Astrocyte of the hippocampus (primary cell): Measurements from ENCODE around the gene SPOCK1.

Experiments used
- DNase-seq: peaks from one replicate; pipeline ENCODE4 v3.0.0; 2011; ENCODE audit warnings: low read depth, low spot score

SPOCK1 gene

GRCh38 chr5:137442660-137443059, 56.5 kb downstream of the SPOCK1 start:
- DNase-seq: no peak

GRCh38 chr5:137441476-137441875, 57.6 kb downstream of the SPOCK1 start:
- DNase-seq: no peak

DNA sequence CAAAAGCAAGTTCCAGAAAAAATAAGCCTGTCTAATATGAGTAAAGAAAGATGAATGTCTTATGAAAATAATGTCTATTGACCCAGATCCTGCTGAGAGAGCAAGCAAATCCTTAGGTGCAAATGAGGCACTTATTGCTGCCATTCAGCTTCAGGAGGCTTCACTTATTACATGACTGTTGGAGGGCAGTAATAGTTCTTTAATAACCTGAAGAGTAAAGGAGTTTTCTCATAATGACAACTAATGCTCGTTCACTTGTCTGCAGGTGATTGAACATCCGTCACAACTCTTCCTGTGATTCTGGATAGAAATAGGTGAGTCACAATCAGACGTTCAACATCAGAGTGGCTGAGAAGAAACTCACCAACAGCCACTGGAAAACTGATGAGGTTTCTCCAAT, 58.3 kb downstream of the SPOCK1 start:
- DNase-seq: no peak

DNA sequence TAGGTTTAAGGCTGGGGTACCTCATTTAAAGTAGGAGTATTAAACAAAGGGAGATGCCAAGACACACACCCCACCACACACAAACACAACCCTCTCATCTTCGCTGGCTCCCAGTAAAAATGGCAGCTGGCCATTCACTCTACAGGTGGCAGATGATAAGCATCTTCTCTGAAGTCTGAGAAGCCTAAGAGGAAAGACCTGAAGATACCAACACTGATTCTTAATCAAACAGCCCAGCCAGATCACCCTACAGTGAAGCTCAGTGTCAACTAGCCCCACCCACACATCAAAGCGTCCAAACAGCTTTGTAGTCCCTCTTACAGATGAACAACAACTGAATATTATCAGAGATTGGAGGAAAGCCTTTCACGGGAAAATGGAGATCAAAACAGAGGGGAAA, 59.5 kb downstream of the SPOCK1 start:
- DNase-seq: no peak

- DNase-seq: no peak
These were observed 60.2 kb downstream of the SPOCK1 start for GRCh38 chr5:137438932-137439331.

- DNase-seq: no peak
These were observed 61.4 kb downstream of the SPOCK1 start for GRCh38 chr5:137437774-137438173.

- DNase-seq: no peak
These were observed 65.6 kb downstream of the SPOCK1 start for GRCh38 chr5:137433539-137433938.

DNA sequence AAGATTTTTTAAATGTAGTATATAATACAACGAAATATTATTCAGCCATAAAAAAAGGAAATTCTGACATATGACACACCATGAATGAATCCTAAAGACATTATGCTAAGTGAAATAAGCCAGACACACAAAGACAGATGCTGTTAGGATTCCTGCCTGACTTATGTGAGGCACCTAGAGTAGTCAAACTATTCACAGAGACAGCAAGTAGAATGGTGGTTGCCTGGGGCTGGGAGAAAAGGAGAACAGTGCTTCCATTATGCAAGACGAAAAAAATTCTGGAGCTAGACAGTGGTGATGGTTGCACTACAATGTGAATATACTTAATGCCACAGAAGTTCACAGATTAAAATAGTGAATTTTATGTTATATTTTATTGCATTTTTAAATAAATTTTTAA, 66.8 kb downstream of the SPOCK1 start:
- no peak for DNase-seq

DNA sequence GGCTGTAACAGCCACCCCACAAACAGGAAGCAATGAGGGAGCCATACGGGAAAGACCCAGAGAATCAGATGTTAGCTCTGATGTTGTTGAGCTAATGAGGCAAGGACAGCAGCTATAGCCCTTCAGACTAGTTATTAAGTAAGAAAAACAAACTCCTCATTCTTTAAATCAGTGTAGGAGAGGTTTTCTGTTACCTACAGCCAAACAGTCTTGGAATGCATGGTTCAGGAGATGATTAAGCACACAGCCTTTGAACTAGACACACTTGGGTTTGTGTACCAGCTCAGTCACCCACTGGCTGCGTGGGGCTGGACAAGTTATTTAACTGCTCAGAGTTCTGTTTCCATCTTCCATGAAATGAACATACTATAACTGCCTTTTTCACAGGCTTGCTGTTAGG, 68.1 kb downstream of the SPOCK1 start:
- DNase-seq: peak; percentile 50

GRCh38 chr5:137415231-137415681, 83.9 kb downstream of the SPOCK1 start:
- peak; percentile 92 for DNase-seq

DNA sequence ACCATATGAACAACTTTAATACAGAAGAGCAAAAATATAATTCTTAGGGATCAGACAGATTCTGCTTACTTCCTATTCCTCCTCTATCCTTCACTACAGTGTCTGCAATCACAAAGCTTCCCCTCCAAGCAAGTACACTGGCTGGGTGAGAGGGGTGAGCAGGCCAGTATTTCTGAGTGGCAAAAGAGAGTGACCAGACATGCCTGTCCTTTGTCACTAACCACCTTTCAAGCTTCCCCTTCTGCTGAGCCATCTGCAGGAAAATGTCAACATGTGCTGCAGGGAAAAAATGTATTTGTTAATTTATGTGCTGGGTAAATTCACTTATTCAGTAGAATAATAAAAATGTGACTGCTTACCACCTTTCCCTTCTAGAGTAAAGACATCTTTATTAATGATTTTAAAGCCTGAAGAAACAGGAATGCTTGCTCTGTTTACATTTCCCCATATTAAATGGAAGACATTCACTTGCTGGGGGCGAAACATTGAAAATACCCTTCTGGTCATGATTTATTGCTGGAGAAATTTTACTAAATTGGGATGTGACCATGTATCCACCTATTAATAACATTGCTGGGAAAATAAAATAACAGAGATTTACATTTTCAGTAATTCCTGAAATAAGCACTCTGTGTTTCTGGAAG, 84.9 kb downstream of the SPOCK1 start:
- DNase-seq: no peak

DNA sequence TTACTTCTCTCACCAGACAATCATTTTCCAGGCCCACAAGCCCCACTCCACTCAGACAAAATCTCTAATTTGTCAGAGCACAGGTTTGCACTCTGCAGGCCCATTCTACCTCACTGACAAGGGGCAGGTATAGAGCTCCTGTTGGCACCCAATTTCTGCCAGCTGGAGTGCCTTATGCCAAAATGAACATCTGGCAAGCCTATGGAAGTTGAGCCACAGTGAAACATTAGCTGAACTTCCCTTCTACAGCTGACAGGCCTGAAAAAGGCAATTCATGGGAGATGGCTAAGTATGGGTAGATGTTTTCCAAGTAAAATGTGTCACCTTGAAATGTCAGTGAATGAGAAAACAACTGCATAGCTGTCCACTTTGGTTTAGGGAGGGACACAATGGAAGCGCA, 87.0 kb downstream of the SPOCK1 start:
- no peak for DNase-seq

GRCh38 chr5:137410234-137411010, 88.7 kb downstream of the SPOCK1 start:
- DNase-seq: no peak

DNA sequence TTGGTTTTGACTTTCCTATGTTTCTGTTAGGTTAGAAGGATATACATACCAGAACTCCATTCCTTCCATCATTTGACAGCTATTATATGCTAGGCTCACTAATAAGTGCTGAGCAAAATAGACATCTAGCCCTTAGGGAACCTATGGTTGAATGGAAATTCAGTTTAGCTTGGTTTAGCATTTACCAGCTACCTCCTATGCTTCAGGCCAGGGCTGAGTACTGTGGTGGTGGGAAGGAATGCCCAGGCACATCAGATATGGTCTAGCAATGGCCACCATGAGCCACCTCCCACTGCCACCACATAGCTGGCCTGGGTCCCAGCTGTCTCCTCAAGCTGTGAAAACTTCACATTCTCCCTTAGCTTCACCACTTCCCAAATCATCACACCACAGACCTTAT, 89.4 kb downstream of the SPOCK1 start:
- DNase-seq: no peak

- no peak for DNase-seq
These were observed 92.0 kb downstream of the SPOCK1 start for GRCh38 chr5:137407090-137407489.

DNA sequence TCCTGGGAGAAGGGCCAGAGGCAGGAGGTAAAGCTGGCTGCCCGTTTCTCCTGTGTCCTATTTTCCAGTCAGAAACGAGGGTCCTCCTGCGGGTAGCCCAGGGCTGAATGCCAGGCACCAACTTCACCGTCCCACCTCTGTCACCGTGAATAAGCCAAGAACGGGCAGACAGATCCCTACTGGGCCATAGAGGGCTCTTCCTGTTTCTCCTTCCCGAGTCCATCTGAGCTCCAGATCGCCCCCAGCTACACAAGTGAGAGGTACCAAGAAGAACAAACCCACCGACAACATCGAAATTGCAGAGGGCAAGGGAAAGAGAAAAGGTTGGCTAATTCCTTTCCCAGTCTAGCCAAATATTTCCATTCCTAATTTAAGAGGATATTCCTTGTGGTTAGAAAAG, 93.7 kb downstream of the SPOCK1 start:
- DNase-seq: no peak

- no peak for DNase-seq
These were observed 95.3 kb downstream of the SPOCK1 start for GRCh38 chr5:137403869-137404268.

GRCh38 chr5:137402436-137403187, 96.5 kb downstream of the SPOCK1 start:
- no peak for DNase-seq

DNA sequence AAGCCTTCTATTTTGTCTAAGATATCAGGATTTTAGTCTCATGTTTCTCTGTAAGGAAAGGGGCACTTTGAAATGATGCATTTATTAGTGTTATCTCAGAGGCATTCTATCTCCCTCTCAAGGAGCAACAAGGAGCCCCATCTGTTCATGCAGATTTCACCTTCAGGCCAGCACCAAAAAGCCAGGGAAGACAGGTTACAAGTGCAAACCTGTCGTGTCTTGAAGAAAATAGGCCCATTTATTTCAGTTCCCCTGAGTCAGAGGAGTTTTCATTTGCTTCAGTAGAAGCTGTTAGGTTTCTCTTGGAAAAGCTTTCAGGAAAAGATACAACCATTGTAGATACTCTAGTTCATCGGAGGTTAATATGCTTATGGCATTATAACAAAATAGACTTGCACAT, 97.2 kb downstream of the SPOCK1 start:
- DNase-seq: no peak

DNA sequence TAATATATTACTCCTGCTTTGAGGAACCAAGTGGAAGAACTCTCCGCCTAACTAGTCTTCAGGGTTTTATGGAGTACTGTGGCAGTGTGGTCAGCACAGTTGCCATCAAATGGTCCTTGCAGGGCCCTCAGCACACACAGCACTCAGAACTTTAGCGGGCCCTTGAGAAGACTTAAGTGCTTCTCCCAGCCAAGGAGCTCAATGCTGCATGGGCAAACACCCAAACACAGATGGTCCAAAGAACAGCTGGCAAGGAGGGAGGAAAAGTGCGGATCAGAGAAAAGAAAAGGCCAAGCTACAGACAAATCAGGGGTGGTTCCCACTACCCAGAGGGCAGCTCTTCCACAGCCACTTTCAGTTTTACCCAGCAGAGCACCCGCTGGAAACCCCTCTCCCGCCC, 98.6 kb downstream of the SPOCK1 start:
- DNase-seq: no peak

- no peak for DNase-seq
These were observed 99.2 kb downstream of the SPOCK1 start for GRCh38 chr5:137399911-137400310.

DNA sequence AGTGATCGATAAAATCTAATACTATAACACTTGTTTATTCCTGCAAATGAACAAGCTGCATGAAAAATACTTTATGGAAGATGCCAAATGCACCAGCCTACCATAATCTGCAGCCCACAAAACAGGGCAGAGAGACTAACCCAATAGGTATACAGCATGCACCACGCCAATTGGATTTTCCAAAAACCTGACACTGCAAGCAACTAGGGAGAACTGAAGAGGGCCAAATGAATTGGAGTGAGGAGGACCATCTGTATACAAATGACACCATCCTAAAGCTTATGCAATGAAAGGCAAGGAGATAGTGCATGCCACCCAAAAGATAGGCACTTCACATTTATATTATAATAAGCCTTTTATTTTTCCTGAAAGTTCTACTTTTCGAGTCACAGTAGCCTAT, 100.4 kb downstream of the SPOCK1 start:
- DNase-seq: no peak

DNA sequence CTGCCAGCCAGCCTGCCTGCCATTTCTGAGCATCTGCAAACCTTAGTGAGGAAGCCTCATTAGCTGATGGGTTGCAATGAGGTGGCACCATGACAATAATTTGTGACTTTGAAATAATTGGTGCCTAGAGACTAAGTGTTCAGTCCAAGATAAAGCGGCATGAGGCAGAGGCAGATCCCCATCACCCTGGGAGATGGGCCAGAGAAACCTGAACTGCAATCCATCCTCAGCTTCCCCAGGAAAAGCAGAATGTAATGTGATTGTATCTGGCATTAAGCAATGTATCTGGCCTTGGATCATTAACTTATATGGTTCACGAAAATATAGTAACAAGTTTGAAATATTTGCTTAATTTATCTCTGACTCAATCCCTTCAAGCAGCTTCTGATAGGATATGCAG, 101.0 kb downstream of the SPOCK1 start:
- DNase-seq: no peak
